Erythroblast (primary cell): ENCODE measurements around the gene PITX3.
"Not testable (repeated sequence)": the region's sequence is repeated elsewhere in the genome, so short reads cannot be mapped to it uniquely, and the experiment has no call there.

Experiments used
- DNase-seq, 2 experiments: peaks; one replicate each; lab custom pipeline; 2025; lab: John Stamatoyannopoulos, UW
- GATA1 ChIP-seq: IDR thresholded peaks from 2 replicates; pipeline ENCODE4 v1.6.1; 2011; ENCODE audit warnings: low read depth, mild to moderate bottlenecking, control low read depth, low read length, moderate library complexity
- POLR2A ChIP-seq: IDR thresholded peaks from 2 replicates; pipeline ENCODE4 v1.6.1; 2011; ENCODE audit warnings: mild to moderate bottlenecking, low read length

PITX3 gene

GRCh38 chr10:102195296-102195870 lies 45.9 kb downstream of the PITX3 start:
- DNase-seq: no peak

GRCh38 chr10:102191956-102192355 lies 49.4 kb downstream of the PITX3 start:
- DNase-seq: no peak
- TF ChIP-seq GATA1 (no peak), POLR2A (no peak)

More at GRCh38 chr10:102195296-102195870, 45.9 kb downstream of the PITX3 start:
- TF ChIP-seq GATA1: no peak
- no peak for TF ChIP-seq POLR2A

GRCh38 chr10:102188941-102189898 lies 52.1 kb downstream of the PITX3 start:
- DNase-seq: not testable (repeated sequence)

GRCh38 chr10:102188298-102188940 lies 52.9 kb downstream of the PITX3 start:
- TF ChIP-seq GATA1 (no peak), POLR2A (no peak)
- no peak for DNase-seq

GRCh38 chr10:102185811-102186527 lies 55.3 kb downstream of the PITX3 start:
- DNase-seq: no peak
- no peak for TF ChIP-seq GATA1
- TF ChIP-seq POLR2A: no peak

GRCh38 chr10:102185272-102185671 lies 56.0 kb downstream of the PITX3 start:
- no peak for DNase-seq

GRCh38 chr10:102184606-102185005 lies 56.7 kb downstream of the PITX3 start:
- TF ChIP-seq POLR2A: no peak
- TF ChIP-seq GATA1: no peak
- DNase-seq: no peak

More at GRCh38 chr10:102185272-102185671, 56.0 kb downstream of the PITX3 start:
- TF ChIP-seq GATA1 (no peak), POLR2A (no peak)
